ENCODE data around the gene ABHD13. TPM values are rescaled to one million over a fixed set of nuclear protein-coding genes. Genes with fewer than 3 reads are reported as not detected.
"Not testable (repeated sequence)": the region's sequence is repeated elsewhere in the genome, so short reads cannot be mapped to it uniquely, and the experiment has no call there.

Gene ABHD13
- total RNA-seq, 1 experiment from 2014 or later = 10.3 TPM

DNA sequence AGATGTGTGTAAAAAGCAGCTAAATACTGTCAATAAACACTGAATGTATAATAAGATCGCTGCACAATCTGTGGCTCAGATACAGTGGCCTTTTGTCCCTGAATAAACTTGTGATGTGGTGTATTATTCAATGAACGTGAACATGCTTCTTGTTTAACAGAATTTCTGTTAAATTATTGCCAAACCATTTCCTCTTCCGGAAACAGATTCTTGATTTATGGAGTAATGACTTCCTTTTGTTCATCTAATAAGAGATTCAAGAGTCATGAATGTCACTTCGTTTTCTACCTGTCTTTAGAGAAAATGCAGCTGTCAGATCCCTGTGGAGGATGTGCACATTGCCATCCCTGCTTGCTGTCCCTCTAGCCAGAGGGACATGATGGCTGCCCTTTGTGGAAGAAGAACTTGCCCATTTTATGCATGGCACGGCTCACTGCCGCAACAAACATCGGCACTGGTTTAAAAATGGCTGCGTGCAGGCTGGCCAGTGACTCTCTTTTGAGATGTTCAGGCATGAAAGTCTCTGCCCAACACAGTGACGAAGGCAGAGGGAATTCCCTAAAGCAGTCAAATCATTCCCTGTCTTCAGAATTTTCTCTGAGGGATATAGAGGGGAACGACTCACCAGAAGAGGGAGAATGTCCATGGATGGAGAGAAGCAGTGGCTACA lies 48.3 kb downstream of the ABHD13 start:
- TF ChIP-seq, protein P1, sequence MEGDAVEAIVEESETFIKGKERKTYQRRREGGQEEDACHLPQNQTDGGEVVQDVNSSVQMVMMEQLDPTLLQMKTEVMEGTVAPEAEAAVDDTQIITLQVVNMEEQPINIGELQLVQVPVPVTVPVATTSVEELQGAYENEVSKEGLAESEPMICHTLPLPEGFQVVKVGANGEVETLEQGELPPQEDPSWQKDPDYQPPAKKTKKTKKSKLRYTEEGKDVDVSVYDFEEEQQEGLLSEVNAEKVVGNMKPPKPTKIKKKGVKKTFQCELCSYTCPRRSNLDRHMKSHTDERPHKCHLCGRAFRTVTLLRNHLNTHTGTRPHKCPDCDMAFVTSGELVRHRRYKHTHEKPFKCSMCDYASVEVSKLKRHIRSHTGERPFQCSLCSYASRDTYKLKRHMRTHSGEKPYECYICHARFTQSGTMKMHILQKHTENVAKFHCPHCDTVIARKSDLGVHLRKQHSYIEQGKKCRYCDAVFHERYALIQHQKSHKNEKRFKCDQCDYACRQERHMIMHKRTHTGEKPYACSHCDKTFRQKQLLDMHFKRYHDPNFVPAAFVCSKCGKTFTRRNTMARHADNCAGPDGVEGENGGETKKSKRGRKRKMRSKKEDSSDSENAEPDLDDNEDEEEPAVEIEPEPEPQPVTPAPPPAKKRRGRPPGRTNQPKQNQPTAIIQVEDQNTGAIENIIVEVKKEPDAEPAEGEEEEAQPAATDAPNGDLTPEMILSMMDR (conservative IDR thresholded peaks at IDR 0.05; ENCODE audit: low read depth, low read length) = no peak
- Histone ChIP-seq H3K9me3 (ENCODE audit: low read depth, low read length, poor library complexity, severe bottlenecking) (no peaks in the 10 kb centered on the region), H3K27me3 (replicated peaks; ENCODE audit: insufficient read depth, low read depth, low read length, poor library complexity) (no peaks in the 10 kb centered on the region), H3K36me3 (ENCODE audit: insufficient read depth, low read length, poor library complexity, severe bottlenecking) (no peaks in the 10 kb centered on the region), H3K4me3 (ENCODE audit: low read depth, low read length, poor library complexity, severe bottlenecking) (peak overlapping the region; percentile 8), H3K4me1 (ENCODE audit: insufficient read depth, low read length, poor library complexity, severe bottlenecking) (peaks cover 61% of the 10 kb centered on the region), H3K27ac (ENCODE audit: low read depth, low read length, poor library complexity, severe bottlenecking) (peak overlapping the region; percentile 95)
- DNase-seq (ENCODE audit: low spot score) = peak; percentile 95
- BruUV-seq (replicated peaks) = no TSS peak
- intact Hi-C loops (cut with micrococcal nuclease; ENCODE audit: unreplicated experiment) = loop anchor here (1.0 to 5.0 kb wide), 4 partner anchors 39 to 1511 kb away; no protein-coding TSS in a partner anchor
- CTCF ChIA-PET = no interaction called here
- POLR2A ChIA-PET (ENCODE audit: low non-redundant PET) = no interaction called here

DNA sequence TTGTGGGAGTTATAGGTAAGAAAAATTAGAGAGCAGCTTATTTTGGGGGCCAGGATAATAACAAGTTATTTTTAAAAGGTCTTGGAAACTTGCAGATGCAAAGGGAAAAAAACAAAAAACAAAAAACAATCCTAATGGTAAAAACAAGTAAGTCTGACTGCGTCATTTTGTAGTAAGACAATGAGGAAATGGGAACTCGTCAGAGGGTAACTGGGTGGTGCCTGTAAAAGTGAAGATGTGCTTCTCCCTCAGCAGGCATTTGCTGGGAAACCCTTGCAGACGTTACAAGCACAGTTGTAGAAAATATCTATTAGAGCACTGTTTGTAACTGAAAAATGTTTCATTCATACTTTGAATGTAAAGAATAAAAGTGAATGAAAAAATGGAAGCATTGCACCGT lies 49.2 kb downstream of the ABHD13 start:
- Histone ChIP-seq H3K36me3 (ENCODE audit: insufficient read depth, low read length, poor library complexity, severe bottlenecking) (no peaks in the 10 kb centered on the region), H3K4me1 (ENCODE audit: insufficient read depth, low read length, poor library complexity, severe bottlenecking) (peaks cover 61% of the 10 kb centered on the region), H3K9me3 (ENCODE audit: low read depth, low read length, poor library complexity, severe bottlenecking) (no peaks in the 10 kb centered on the region), H3K27me3 (replicated peaks; ENCODE audit: insufficient read depth, low read depth, low read length, poor library complexity) (no peaks in the 10 kb centered on the region), H3K4me3 (ENCODE audit: low read depth, low read length, poor library complexity, severe bottlenecking) (no peak overlapping the region), H3K27ac (ENCODE audit: low read depth, low read length, poor library complexity, severe bottlenecking) (peak overlapping the region; percentile 75)
- intact Hi-C loops (cut with micrococcal nuclease; ENCODE audit: unreplicated experiment) = loop anchor here (2.0 to 5.0 kb wide), 3 partner anchors 40 to 1510 kb away; no protein-coding TSS in a partner anchor
- TF ChIP-seq, protein P1 (conservative IDR thresholded peaks at IDR 0.05; ENCODE audit: low read depth, low read length) = no peak
- TF ChIP-seq EZH2 (IDR thresholded peaks at IDR 0.05; ENCODE audit: borderline replicate concordance, low read depth, low read length, poor library complexity, severe bottlenecking) = no peak
- DNase-seq (ENCODE audit: low spot score) = no peak
- BruUV-seq (replicated peaks) = no TSS peak
- ChIA-PET CTCF (no interaction called here), POLR2A (ENCODE audit: low non-redundant PET) (no interaction called here)

DNA sequence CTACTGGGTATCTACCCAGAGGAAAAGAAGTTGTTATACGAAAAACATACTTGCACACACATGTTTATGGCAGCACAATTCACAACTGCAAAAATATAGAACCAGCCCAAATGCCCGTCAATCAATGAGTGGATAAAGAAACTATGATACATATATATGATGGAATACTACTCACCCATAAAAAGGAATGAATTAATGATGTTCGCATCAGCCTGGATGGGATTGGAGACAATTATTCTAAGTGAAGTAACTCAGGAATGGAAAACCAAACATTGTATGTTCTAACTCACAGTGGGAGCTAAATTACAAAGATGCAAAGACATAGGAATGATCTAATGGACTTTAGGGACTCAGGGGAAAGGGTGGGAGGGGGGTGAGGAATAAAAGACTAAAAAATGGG lies 49.7 kb downstream of the ABHD13 start:
- intact Hi-C loops (cut with micrococcal nuclease; ENCODE audit: unreplicated experiment) = loop anchor here (2.0 to 5.0 kb wide), 3 partner anchors 41 to 1509 kb away; no protein-coding TSS in a partner anchor
- CTCF ChIA-PET; BruUV-seq (replicated peaks): not testable (repeated sequence)

More for the DNA sequence above, 49.7 kb downstream of the ABHD13 start:
- H3K9me3 ChIP-seq (ENCODE audit: low read depth, low read length, poor library complexity, severe bottlenecking); H3K36me3 ChIP-seq (ENCODE audit: insufficient read depth, low read length, poor library complexity, severe bottlenecking); DNase-seq (ENCODE audit: low spot score); H3K4me3 ChIP-seq (ENCODE audit: low read depth, low read length, poor library complexity, severe bottlenecking); H3K27me3 ChIP-seq (replicated peaks; ENCODE audit: insufficient read depth, low read depth, low read length, poor library complexity): not testable (repeated sequence)
- H3K4me1 ChIP-seq (ENCODE audit: insufficient read depth, low read length, poor library complexity, severe bottlenecking) = peaks cover 61% of the 10 kb centered on the region
- POLR2A ChIA-PET (ENCODE audit: low non-redundant PET) = interaction anchor here (0.6 kb wide), 1 partner anchor 1084 kb away, joined by 3 read pairs; no protein-coding TSS in a partner anchor
- peak overlapping the region; percentile 75 for H3K27ac ChIP-seq (ENCODE audit: low read depth, low read length, poor library complexity, severe bottlenecking)

Data from A673 (cell line).